H1 (cell line): ENCODE measurements around the gene GPC3. TPM values are rescaled to one million over a fixed set of nuclear protein-coding genes. Genes with fewer than 3 reads are reported as not detected.
"Not testable (repeated sequence)": the region's sequence is repeated elsewhere in the genome, so short reads cannot be mapped to it uniquely, and the experiment has no call there.

Experiments
- CTCF ChIA-PET: fragments of 300-600 bp; sonication (Branson Sonifier 250); formaldehyde crosslinking; loops from one replicate; lab custom pipeline; 2021; ENCODE audit not compliant: partially characterized antibody; lab: Charles Lee
- POLR2A ChIA-PET: fragments of 300-600 bp; sonication (Branson Sonifier 250); formaldehyde crosslinking; loops from one replicate; lab custom pipeline; 2021; ENCODE audit warnings: inconsistent platforms; ENCODE audit not compliant: partially characterized antibody; lab: Charles Lee
- DNase-seq, 2 experiments: peaks; one replicate each; pipeline versions ENCODE4 v3.0.0 to v3.0.0-alpha.2; 2010 to 2022; ENCODE audit warnings: low spot score in 2 of 2, low read depth in 1 of 2, mixed read lengths in 1 of 2
- FAIRE-seq: peaks from 2 replicates; lab custom pipeline; 2011; peaks lifted over from hg19 to GRCh38; lab: Jason Lieb, UNC
- H2AFZ ChIP-seq: 2 replicates; pipeline ENCODE4 v1.8.1; 2012; ENCODE audit warnings: low read length, inconsistent platforms
- H2AK5ac ChIP-seq: 2 replicates; pipeline ENCODE4 v1.6.1; 2013; ENCODE audit warnings: low read depth, low read length
- H2BK120ac ChIP-seq: replicated peaks from 2 replicates; pipeline ENCODE3; 2013; ENCODE audit warnings: low read depth, low read length, inconsistent platforms
- H2BK12ac ChIP-seq: 2 replicates; pipeline ENCODE4 v1.6.1; 2013; ENCODE audit warnings: low read depth, low read length
- H2BK15ac ChIP-seq: 2 replicates; pipeline ENCODE4 v1.6.1; 2013; ENCODE audit warnings: low read length
- H2BK20ac ChIP-seq: 2 replicates; pipeline ENCODE4 v1.6.1; 2013; ENCODE audit warnings: low read length
- H2BK5ac ChIP-seq: 2 replicates; pipeline ENCODE4 v1.6.1; 2013; ENCODE audit warnings: low read depth, low read length
- H3K14ac ChIP-seq: 2 replicates; pipeline ENCODE4 v1.6.1; 2013; ENCODE audit warnings: inconsistent platforms; ENCODE audit not compliant: insufficient read length
- H3K18ac ChIP-seq: 2 replicates; pipeline ENCODE4 v1.6.1; 2013; ENCODE audit warnings: low read length; ENCODE audit errors: extremely low read depth
- H3K23ac ChIP-seq: 2 replicates; pipeline ENCODE4 v1.6.1; 2013; ENCODE audit warnings: inconsistent platforms; ENCODE audit not compliant: insufficient read length
- H3K23me2 ChIP-seq: 2 replicates; pipeline ENCODE4 v1.6.1; 2013; ENCODE audit warnings: low read depth, low read length
- H3K27ac ChIP-seq: 2 replicates; pipeline ENCODE4 v1.6.1; 2011; ENCODE audit warnings: low read depth, low read length, inconsistent platforms
- H3K27me3 ChIP-seq, 4 experiments: replicated peaks in 1 of 4; 1 replicate in 1 of 4; 2 replicates in 3 of 4; pipeline versions ENCODE4 v1.6.1 to v1.8.1; 2011 to 2013; ENCODE audit warnings: low read length in 3 of 4, mild to moderate bottlenecking in 3 of 4, inconsistent platforms in 2 of 4, mixed read lengths in 2 of 4, moderate library complexity in 1 of 4; ENCODE audit not compliant: control insufficient read depth in 3 of 4, insufficient read depth in 3 of 4; ENCODE audit errors: extremely low read depth in 1 of 4
- H3K36me3 ChIP-seq, 4 experiments: 2 replicates each; pipeline versions ENCODE4 v1.6.1 to v1.8.1; 2011 to 2013; ENCODE audit warnings: mild to moderate bottlenecking in 4 of 4, low read length in 3 of 4, moderate library complexity in 2 of 4, control low read depth in 1 of 4, inconsistent platforms in 1 of 4; ENCODE audit not compliant: insufficient read depth in 4 of 4, control insufficient read depth in 2 of 4
- H3K4ac ChIP-seq: replicated peaks from 2 replicates; pipeline ENCODE3; 2013; ENCODE audit warnings: low read length, low read depth, mixed read lengths, inconsistent platforms; ENCODE audit not compliant: insufficient read length
- H3K4me1 ChIP-seq, 4 experiments: replicated peaks in 1 of 4; 1 replicate in 1 of 4; 2 replicates in 3 of 4; pipeline versions ENCODE4 v1.6.1 to v1.8.1; 2011 to 2013; ENCODE audit warnings: low read length in 3 of 4, inconsistent platforms in 2 of 4, mixed read lengths in 1 of 4; ENCODE audit not compliant: insufficient read depth in 4 of 4, control insufficient read depth in 3 of 4
- H3K4me2 ChIP-seq, 2 experiments: 2 replicates each; pipeline versions ENCODE4 v1.6.1 to v1.8.1; 2011 to 2013; ENCODE audit warnings: low read depth in 2 of 2, low read length in 2 of 2, control low read depth in 1 of 2, inconsistent platforms in 1 of 2, mild to moderate bottlenecking in 1 of 2; ENCODE audit not compliant: insufficient read depth in 1 of 2
- H3K4me3 ChIP-seq, 4 experiments: fragments of 200-600, 300-600 bp in 1 of 4; sonication (generic), shearing (Covaris generic), sonication (Bioruptor Twin) in 1 of 4; 2 replicates each; pipeline versions ENCODE4 v1.5.1 to v1.8.1; 2011 to 2016; ENCODE audit warnings: low read length in 4 of 4, low read depth in 3 of 4, control low read depth in 2 of 4, inconsistent platforms in 2 of 4, mild to moderate bottlenecking in 2 of 4, mixed read lengths in 1 of 4, moderate library complexity in 1 of 4; ENCODE audit not compliant: insufficient read depth in 2 of 4; ENCODE audit errors: extremely low read depth in 1 of 4
- H3K56ac ChIP-seq: replicated peaks from 2 replicates; pipeline ENCODE3; 2013; ENCODE audit warnings: low read depth, mild to moderate bottlenecking, mixed read lengths, low read length, inconsistent platforms; ENCODE audit not compliant: insufficient read length
- H3K79me1 ChIP-seq: 2 replicates; pipeline ENCODE4 v1.6.1; 2013; ENCODE audit warnings: low read depth, low read length, control low read depth
- H3K79me2 ChIP-seq, 2 experiments: 2 replicates each; pipeline versions ENCODE4 v1.6.1 to v1.8.1; 2012 to 2013; ENCODE audit warnings: low read length in 2 of 2, mild to moderate bottlenecking in 2 of 2, inconsistent platforms in 1 of 2; ENCODE audit not compliant: insufficient read depth in 2 of 2, control insufficient read depth in 1 of 2
- H3K9ac ChIP-seq, 4 experiments: replicated peaks in 1 of 4; 1 replicate in 1 of 4; 2 replicates in 3 of 4; pipeline versions ENCODE4 v1.6.1 to v1.8.1; 2011 to 2013; ENCODE audit warnings: low read depth in 3 of 4, low read length in 3 of 4, control low read depth in 2 of 4, mild to moderate bottlenecking in 2 of 4, moderate library complexity in 2 of 4, inconsistent platforms in 1 of 4; ENCODE audit errors: extremely low read depth in 1 of 4
- H3K9me3 ChIP-seq, 2 experiments: 2 replicates each; pipeline versions ENCODE4 v1.6.1 to v1.8.1; 2012 to 2013; ENCODE audit warnings: mild to moderate bottlenecking in 2 of 2, moderate library complexity in 2 of 2, control low read depth in 1 of 2, inconsistent platforms in 1 of 2, low read depth in 1 of 2, low read length in 1 of 2, mixed read lengths in 1 of 2; ENCODE audit not compliant: insufficient read depth in 2 of 2
- H4K20me1 ChIP-seq, 2 experiments: replicated peaks in 1 of 2; 2 replicates each; pipeline versions ENCODE3 to v1.8.1; 2011 to 2013; ENCODE audit warnings: inconsistent platforms in 2 of 2, low read length in 2 of 2, mild to moderate bottlenecking in 1 of 2; ENCODE audit not compliant: insufficient read depth in 2 of 2, control insufficient read depth in 1 of 2
- H4K5ac ChIP-seq: 2 replicates; pipeline ENCODE4 v1.6.1; 2013; ENCODE audit warnings: low read length, low read depth, mixed read lengths, inconsistent platforms; ENCODE audit not compliant: insufficient read length
- H4K8ac ChIP-seq: 2 replicates; pipeline ENCODE4 v1.8.0; 2013; ENCODE audit warnings: mild to moderate bottlenecking, moderate library complexity, low read length, inconsistent platforms; ENCODE audit not compliant: insufficient read depth; ENCODE audit errors: extremely low read depth
- H4K91ac ChIP-seq: replicated peaks from 2 replicates; pipeline ENCODE3; 2013; ENCODE audit warnings: low read length, mixed read lengths, inconsistent platforms; ENCODE audit not compliant: insufficient read length
- WGBS, 2 experiments: shearing (Covaris generic) in 1 of 2; methylation state at CpG; one replicate each; pipeline versions ENCODE4 v1.1.6 to v1.1.7; 2013 to 2015; ENCODE audit warnings: low lambda C conversion rate in 2 of 2, mixed read lengths in 2 of 2, inconsistent platforms in 1 of 2, low coverage in 1 of 2, missing lambda C conversion rate in 1 of 2; ENCODE audit not compliant: insufficient replicate concordance in 2 of 2, insufficient coverage in 1 of 2, insufficient read length in 1 of 2; ENCODE audit errors: extremely low coverage in 1 of 2, missing lambda C conversion rate in 1 of 2; 5-methylcytosine and 5-hydroxymethylcytosine counted together
- polyA plus RNA-seq, 7 experiments: library from polyadenylated mRNA; depleted of rRNA in 3 of 7; stranded (reverse) in 5 of 7; unstranded in 2 of 7; fragments of >200 nt in 5 of 7; fragments of 200-250 nt in 2 of 7; gene quantifications; 1 replicate in 5 of 7; 2 replicates in 1 of 7; 4 replicates in 1 of 7; pipeline versions ENCODE4 v1.2.1 to v1.2.3, GENCODE V29; 2011 to 2013; ENCODE audit warnings: missing spikeins in 2 of 7, mixed read lengths in 2 of 7
- total RNA-seq: library from RNA; stranded (reverse); fragmentation: NEBNext Ultra II Directional; extraction: Animal tissue kit (Norgen Biotek cat#: 25700); gene quantifications from 2 replicates; pipeline ENCODE4 v1.2.1, GENCODE V29; 2021

The GPC3 gene
- total and polyA plus RNA-seq, 2 of the 8 experiments (the other 6 are each of a cell fraction or from before 2014, with no cell fraction given), result 64.8 to 71.9 TPM

DNA sequence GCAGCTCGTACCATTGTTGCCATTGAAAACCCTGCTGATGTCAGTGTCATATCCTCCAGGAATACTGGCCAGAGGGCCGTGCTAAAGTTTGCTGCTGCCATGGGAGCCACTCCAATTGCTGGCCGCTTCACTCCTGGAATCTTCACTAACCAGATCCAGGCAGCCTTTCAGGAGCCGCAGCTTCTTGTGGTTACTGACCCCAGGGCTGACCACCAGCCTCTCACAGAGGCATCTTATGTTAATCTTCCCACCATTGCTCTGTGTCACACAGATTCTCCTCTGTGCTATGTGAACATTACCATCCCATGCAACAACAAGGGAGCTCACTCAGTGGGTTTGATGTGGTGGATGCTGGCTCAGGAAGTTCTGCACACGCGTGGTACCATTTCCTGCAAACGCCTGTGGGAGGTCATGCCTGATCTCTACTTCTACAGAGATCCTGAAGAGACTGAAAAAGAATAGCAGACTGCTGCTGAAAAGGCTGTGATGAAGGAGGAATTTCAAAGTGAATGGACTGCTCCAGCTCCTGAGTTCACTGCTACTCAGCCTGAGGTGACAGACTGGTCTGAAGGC is 222.3 kb downstream of the GPC3 start:
- CTCF ChIA-PET, H3K36me3 ChIP-seq, H4K91ac ChIP-seq, H2AFZ ChIP-seq, POLR2A ChIA-PET, H3K14ac ChIP-seq, H3K27ac ChIP-seq, H2BK120ac ChIP-seq, H4K8ac ChIP-seq, H3K79me1 ChIP-seq, H3K4me3 ChIP-seq, H3K56ac ChIP-seq, H3K9ac ChIP-seq, H3K27me3 ChIP-seq, H2BK5ac ChIP-seq, H3K4me2 ChIP-seq, H2BK12ac ChIP-seq, H3K23ac ChIP-seq, H4K20me1 ChIP-seq, H4K5ac ChIP-seq, FAIRE-seq, H3K79me2 ChIP-seq, H3K4me1 ChIP-seq, H3K4ac ChIP-seq, H2BK20ac ChIP-seq, H2BK15ac ChIP-seq, H3K9me3 ChIP-seq, H3K18ac ChIP-seq, DNase-seq, H3K23me2 ChIP-seq, H2AK5ac ChIP-seq: not testable (repeated sequence)
- 93% methylated on average over 5 of the region's 7 CpGs; no CpG with 5 or more reads in 1 of the 2 experiments for WGBS, 2 experiments
